GM19372 (cell line): ENCODE data around the gene FBXO39.
"Not testable (repeated sequence)": the region's sequence is repeated elsewhere in the genome, so short reads cannot be mapped to it uniquely, and the experiment has no call there.

Experiments used
- ATAC-seq: cut with Tn5 transposase; IDR thresholded peaks from one replicate; pipeline ENCODE4 v1.9.1; 2021; ENCODE audit warnings: mild to moderate bottlenecking, low read depth, moderate library complexity; ENCODE audit not compliant: unreplicated experiment

Gene FBXO39

DNA sequence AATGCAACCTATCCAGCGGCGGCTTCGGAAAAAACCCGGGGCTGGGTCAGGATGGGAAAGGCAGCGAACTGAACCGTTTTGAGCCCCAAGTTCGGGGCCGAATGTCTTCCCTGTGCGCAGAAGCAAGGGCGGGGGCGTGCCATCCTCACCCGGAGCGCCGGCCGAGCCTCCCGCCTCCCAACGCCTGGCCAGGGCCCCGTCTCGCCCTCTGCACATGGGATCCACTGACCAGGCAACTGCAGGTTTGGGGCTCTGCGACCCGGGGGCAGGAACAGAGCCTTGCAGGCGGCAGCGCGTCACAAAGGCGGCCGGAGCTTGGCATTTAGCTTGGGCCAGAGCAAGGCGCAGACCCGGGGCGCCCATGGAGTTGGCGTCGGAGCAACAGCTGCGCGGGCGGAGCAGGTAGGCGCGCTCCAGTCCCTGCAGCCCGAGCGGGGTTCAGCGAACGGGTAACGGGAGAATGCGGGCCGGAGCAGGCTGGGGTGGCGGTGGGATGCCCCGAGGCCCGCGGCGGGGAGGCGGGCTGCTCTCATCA is at the start of gene FBXO39:
TSS of gene FBXO39 (plus strand) at position 345 of the 535 bp plus-strand sequence. CDS start 3,654 bp downstream, outside the sequence.
- no peak for ATAC-seq

DNA sequence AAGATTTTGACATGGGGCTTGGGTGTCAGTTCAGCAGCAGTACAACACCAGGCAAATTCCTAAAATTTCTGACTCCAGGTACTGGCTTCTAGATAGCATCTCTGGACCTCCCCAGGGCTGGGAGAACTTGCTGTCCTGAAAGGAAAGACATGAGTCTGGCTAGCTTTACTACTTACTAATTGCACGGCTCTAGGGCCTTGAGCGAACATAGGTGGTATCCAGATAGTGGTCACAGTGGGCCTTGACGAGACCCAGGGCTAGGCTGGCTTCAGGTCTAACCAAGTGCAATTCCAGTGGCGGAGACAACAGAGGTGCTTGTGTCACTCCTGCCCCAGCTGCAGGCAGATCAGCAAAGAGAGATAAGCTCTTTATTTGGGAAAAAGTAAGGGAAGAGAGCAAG is 46.5 kb upstream of the FBXO39 start:
- ATAC-seq = no peak

- ATAC-seq = not testable (repeated sequence)
These were observed 29.4 kb upstream of the FBXO39 start for GRCh38 chr17:6746665-6747064.

DNA sequence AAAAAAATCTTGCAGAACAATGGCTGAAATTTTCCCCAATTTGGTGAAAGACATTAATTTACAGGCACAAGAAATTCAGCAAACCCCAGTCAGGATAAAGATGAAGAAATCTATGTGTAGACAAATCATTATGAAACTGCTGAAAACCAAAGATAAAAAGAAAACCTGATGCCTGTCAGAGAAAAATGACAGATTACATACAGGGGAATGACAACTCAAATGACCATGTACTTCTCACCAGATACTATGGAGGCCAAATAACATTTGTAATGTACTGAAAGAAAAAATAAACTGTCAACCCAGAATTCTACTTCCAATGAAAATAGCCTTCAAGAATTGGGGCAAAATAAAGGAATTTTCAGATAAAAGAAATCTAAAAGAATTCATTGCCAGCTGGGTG is 27.4 kb upstream of the FBXO39 start:
- no peak for ATAC-seq

- ATAC-seq = no peak
These were observed 26.5 kb upstream of the FBXO39 start for GRCh38 chr17:6749519-6749918.

DNA sequence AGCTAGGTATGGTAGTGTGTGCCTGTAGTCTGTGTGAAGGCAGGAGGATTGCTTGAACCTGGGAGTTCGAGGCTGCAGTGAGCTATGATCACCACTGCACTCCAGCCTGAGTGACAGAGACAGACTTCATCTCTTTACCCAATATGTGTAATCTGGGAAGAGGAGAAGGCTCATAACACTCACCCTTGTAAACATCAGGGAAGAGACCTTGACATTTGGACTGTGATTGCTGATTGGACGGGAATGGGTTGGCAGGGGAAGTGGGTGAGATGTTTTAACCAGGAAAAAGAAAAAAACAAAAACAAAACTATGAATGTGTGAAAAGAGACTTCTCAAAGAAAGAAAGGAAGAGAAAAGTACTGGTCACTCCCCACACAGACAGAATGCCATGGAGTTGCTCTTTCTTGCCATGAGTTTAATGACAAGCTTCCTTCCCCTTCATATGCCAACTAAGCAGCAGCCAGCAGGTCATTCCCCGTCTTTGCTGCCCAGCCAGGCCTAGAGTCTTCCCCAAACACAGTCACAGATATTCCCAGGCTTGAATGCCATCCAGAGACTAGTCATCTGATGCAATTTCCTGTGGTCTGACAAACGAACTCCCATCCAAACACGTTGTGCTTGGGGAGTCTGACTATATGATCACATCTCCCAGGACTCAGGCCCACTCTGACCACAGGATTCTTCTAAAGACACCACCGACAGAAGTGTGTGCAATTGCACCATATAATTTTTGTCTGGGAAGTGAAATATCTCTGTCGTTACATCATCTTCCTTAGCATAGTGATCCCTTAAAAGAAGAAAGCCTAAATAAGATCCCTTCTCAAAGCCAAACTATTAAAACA is 23.7 kb upstream of the FBXO39 start:
- ATAC-seq = no peak

DNA sequence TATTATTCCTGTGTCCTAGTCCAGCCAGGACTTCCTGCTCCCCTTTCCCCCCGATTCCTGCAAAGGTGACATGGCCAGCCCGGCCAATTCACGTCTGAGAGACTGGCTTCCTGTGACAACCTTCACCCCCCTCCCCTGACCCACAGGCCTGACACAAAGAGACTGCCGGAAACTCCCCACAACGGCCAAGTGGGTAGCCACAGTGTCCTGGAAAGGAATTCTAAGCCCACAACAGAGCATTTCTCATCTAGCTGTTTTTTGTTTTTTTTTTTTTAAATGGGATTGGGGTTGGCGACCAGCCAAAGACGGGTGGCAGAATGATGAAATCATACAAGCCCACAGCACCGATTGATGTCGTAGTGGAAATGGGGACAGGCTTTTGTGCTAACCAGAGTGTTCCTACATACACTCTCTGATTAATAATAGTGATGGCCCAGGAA is 23.0 kb upstream of the FBXO39 start:
- ATAC-seq = no peak

DNA sequence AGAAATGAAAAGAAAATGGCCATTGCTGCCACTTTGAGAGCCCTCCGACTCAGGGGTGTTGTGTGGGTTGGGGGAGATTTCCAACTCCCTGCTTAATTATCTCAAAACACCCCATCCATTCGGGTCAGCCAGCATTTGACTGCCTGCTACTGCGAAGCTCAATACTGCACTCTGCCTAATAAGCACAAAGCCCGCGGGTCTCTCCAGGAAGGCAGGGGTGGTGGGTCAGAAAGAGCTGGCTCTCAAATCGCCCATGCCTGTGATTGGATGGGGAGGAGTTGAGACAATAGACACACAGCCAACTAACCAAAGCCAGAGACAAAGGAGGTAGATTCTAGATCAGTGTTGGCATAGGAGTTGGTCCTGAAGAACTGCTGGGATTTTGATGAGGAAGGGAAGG is 22.5 kb upstream of the FBXO39 start:
- no peak for ATAC-seq

DNA sequence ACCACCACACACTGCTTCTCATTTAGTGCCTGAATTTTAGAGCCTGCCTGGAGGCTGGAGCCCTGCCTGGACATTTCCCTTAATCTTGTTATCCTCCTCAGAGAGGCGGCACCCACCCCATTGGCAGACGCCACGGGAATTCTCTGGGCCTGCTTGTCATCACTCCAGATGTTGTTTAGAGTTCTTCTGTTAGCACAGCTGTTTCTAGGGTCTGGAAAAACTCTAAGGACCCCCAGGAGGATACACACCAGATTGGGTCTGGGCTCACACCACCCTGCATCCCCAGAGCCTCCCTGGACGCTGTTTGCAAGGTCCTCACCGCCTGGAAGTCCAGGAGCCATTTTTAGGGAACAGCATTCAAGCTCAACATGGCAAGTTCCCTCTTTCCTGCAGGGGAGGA is 20.7 kb upstream of the FBXO39 start:
- ATAC-seq = no peak

GRCh38 chr17:6755731-6756184 is 20.3 kb upstream of the FBXO39 start, which contains the start of gene XAF1:
TSS of gene XAF1 (plus strand) at chr17:6756046. CDS start at chr17:6756079, 33 bp downstream.
- no peak for ATAC-seq

DNA sequence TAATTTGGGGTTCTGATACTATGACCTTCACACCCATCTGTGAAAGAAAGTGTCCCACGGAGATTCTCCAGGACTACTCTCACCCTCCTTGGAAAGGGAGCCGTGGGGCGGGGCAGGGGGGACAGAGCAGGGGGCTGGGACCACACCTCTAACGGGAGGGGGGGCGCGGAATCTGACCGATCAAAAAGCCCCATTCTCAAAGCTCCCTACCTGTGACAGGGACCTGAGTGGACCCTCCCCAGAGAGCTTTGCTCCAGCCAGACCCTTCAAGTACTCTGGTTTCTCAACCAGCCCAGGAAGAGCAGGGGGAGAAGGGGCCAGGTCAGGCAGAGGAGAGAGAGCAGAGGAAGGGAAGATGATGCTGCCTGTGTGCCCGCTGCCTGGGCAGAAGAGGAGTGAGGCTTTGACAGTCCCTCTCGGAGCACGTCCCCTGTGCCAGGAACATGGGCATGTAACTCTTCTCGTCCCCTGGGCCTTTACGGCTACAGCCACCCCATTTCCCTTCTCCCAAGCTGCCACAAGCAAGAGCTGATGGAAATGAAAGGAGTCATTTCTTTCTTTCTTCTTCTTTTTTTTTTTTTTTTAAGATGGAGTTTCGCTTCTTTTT is 19.5 kb upstream of the FBXO39 start:
- no peak for ATAC-seq

DNA sequence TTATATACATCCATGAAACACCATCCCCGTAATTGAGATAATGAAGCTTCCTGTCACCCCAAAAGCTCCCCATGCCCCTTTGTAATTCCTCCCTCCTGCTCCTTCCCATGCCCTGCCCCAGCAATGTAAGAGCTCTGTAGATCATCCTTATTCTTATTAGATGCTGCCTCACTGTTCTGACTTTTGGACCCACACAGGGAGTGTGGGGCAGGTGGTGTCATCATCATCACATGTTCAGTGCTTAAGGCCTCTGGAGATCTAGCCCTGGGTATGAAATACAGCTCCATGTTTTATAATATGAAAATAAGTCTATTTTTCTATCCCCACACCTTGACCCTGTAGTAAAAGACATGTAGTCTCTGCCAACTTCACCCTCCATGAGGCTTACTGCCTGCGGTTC is 18.3 kb upstream of the FBXO39 start:
- ATAC-seq = no peak

DNA sequence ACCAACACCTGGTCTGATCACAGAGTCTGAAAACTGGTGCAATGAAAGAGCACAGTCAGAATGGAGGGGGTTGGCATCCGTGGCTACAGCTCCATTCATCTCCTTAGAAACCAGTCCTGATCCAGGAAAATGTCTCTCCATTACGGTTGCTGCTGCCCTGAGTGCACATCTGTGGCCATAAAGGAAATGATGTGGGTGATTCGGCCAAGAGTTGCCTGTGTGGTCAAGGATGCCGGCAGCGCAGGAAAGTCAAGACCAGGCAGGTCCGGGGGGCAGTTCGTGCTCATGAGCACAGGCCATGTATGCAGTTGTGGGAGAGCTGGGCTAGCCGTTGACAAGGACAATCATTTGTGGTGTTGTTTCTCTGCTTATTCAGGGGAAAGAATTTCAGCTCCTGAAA is 14.2 kb upstream of the FBXO39 start:
- ATAC-seq = no peak

- ATAC-seq = no peak
These were observed 7.6 kb upstream of the FBXO39 start for GRCh38 chr17:6768447-6768846.

DNA sequence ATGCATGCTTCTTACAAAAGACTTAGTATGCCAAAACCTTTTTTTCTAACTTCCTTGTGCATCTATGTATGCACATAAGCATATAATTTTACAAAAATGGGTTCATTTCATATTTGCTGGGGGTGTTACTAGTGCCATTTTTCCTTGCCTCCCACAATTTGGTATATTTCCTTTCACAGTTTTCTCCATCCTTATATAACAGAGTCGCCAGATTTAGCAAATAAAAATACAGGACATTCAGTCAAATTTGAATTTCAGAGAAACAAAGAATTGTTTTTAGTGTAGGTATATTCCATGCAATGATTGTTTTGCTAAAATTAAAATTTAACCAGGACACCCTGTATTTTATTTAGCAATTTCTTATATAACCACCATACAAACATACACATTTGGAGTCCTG is 4.0 kb upstream of the FBXO39 start:
- ATAC-seq = no peak

DNA sequence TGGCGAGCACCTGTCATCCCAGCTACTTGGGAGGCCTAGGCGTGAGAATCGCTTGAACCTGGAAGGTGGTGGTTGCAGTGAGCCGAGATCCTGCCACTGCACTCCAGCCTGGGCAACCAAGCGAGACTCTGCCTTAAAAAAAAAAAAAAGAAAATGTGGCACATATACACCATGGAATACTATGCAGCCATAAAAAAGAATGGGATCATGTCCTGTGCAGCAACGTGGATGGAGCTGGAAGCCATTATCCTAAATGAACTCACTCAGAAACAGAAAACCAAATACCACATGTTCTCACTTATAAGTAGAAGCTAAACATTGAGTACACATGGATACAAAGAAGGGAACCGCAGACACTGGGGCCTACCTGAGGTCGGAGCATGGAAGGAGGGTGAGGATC is 1.1 kb upstream of the FBXO39 start:
- not testable (repeated sequence) for ATAC-seq

- ATAC-seq = no peak
These were observed 3.4 kb downstream of the FBXO39 start for GRCh38 chr17:6779411-6779810.

DNA sequence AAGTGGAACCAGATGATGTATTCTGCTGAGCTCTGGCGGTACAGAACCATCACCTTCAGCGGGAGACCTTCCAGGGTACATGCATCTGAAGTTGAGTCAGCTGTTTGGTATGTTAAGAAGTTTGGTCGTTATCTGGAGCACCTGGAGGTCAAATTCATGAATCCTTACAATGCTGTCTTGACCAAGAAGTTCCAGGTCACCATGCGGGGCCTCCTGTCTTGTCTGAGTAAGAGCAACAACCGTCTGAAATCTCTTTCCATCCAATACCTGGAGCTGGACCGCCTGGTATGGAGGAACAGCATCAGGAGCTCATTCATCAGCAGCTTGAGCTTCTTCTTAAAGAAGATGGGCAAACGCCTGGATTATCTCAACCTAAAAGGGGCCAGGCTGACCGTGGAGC is 4.0 kb downstream of the FBXO39 start:
- ATAC-seq = no peak

GRCh38 chr17:6780886-6781285 is 4.9 kb downstream of the FBXO39 start:
- no peak for ATAC-seq

- ATAC-seq = no peak
These were observed 6.2 kb downstream of the FBXO39 start for GRCh38 chr17:6782244-6782643.

- no peak for ATAC-seq
These were observed 10.6 kb downstream of the FBXO39 start for GRCh38 chr17:6786618-6787017.
